Activated T-cell treated with anti-CD3 and anti-CD28 coated beads for 48 hours (primary cell): ENCODE results near the gene KDM5C.
A peak's percentile ranks its signal among the peaks of the same experiment; 100 is the strongest.
"Not testable (repeated sequence)": the region's sequence is repeated elsewhere in the genome, so short reads cannot be mapped to it uniquely, and the experiment has no call there.

Experiments used
- DNase-seq: peaks from one replicate; pipeline ENCODE4 v3.0.0-alpha.2; 2020; ENCODE audit warnings: low read depth

KDM5C gene

DNA sequence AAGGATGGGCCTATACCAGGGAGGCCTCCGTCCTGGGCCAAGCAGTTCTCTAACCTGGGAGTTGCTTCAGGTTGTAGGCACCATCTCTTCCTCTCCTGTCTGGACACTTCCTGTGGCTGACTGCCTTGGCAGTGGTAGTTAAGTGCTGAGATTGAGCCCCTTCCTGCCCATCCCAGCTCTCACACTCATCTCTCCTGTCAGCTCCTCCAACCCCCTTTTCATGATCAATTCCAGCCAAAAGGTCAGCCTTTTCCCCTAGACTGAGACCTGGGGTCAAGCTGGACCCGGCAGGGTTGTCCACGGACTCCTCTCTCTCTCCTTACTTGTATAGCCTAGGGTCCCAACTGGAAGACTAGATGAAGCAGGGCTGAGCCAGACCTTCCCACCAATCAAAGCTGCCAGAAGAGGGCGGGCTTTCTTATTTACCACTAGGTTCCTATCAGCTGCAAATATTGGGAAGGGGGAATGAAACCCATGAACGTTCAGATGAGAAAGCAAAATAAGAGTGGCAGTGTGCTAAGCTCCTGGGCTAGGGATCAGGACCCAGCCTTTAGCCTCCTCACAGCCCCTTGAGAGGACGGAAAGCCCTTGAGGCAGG, 34.5 kb downstream of the KDM5C start:
- no peak for DNase-seq

DNA sequence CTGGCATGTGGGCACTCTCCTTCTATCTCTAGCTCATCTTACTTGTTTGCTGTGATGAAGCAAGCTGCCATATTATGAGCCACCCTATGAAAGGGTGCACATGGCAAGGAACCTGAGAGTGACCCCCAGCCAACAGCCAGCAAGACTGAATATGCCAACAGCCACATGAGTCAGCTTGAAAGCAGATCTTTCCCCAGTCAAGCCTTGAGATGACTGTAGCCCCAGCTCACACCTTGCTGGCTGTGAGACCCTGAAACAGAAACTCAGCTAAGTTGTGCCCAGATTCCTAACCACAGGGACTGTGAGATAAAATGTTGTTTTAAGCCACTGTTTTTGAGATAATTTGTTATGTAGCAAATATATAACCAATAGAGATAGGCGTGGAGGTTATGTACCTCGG, 36.2 kb downstream of the KDM5C start:
- peak; percentile 30 for DNase-seq

- DNase-seq, result peak; percentile 16
Measured at GRCh38 chrX:53186351-53186750, 38.7 kb downstream of the KDM5C start.

DNA sequence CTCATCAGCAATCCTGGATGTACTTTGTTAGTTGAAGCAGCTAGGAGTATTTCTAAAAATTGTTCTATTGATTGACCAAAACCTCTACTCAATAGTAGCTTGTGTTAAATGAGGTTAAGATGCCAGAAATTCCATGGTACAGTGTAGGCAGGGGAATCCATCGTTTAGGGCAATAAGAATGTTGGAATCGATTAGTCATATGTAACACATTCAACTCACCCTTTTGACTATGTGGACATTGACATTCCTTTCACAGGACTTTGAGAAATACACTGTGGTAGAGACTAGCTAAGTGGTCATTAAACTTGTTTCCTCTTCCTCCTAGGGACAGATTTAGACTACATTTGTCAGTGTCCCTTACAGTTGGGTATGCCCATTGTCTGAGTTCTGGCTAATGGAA, 40.2 kb downstream of the KDM5C start:
- DNase-seq, result no peak

GRCh38 chrX:53171356-53171755, 53.7 kb downstream of the KDM5C start:
- no peak for DNase-seq

DNA sequence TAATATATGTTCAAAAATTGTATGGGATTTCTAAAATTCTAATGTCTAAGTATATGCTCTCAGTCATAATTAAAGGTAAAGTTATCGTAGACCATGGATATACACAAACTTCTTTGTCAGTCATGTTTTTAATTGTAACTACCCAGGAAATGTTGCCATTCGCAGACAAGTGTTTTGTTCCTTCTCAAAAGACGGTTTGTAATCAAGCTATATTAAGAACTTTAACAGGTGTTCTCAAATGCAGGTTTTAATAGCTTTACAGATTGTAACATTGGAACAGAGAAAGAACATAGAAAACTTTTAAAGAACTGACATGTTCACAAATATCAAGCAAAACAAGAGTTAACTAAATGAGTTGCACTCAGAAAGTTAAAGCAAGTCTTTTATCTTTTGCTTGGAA, 58.9 kb downstream of the KDM5C start:
- no peak for DNase-seq

GRCh38 chrX:53164566-53164965, 60.4 kb downstream of the KDM5C start:
- not testable (repeated sequence) for DNase-seq

GRCh38 chrX:53163436-53163835, 61.6 kb downstream of the KDM5C start:
- no peak for DNase-seq

- no peak for DNase-seq
Measured at GRCh38 chrX:53160297-53160983, 64.6 kb downstream of the KDM5C start.

DNA sequence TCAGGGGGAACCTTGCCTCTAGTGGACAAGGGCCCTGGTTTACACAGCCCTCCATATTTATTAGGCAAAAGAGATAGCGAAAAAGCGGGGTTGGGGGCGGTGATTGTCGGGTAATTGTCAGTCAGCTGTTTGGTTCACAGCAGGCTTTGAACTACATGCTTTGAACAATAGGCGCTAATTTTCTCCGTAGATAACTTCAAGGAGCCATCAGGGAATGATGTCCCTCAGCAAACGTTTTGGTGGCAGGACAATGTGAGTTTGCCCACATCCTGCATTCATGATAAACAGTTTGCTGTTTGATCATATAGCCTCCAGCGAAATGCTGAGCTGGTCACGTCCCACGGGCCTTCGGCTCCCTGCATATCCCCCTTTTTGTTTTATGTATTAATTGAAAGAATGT, 65.8 kb downstream of the KDM5C start:
- no peak for DNase-seq

DNA sequence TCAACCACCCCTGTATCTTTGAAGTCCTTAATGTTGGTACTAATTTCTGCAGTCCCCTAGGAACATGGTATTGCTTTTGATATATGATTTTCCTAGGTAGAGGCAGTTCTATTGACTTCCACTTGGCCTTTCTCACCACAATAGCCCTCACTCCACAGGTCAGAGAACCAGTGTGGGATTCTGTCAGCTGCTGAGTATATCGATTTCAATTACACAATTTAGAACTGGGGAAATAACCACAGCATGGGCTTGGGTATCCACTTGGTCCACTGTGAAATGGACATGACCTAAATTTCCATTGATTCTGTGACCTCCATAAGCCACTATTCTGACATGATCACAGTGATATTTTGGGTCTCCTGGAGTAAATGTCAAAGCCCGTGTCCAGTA, 68.8 kb downstream of the KDM5C start:
- no peak for DNase-seq

- no peak for DNase-seq
Measured at GRCh38 chrX:53155512-53156206, 69.3 kb downstream of the KDM5C start.

GRCh38 chrX:53153581-53153980, 71.4 kb downstream of the KDM5C start:
- no peak for DNase-seq
